8988T (cell line): ENCODE measurements around the gene GLB1L.
A peak's percentile ranks its signal among the peaks of the same experiment; 100 is the strongest.
"Not testable (repeated sequence)": the region's sequence is repeated elsewhere in the genome, so short reads cannot be mapped to it uniquely, and the experiment has no call there.

ENCODE experiments used
- DNase-seq: peaks from one replicate; pipeline ENCODE4 v3.0.0; 2011

GLB1L gene

GRCh38 chr2:219245148-219245898, at the start of gene GLB1L, which contains the start of gene STK16:
Gene GLB1L (minus strand): TSS chr2:219245444. CDS start chr2:219243573, 1,871 bp downstream.
Gene STK16 (plus strand): TSS chr2:219245479. CDS start chr2:219246000, 521 bp downstream.
- DNase-seq, result peak; percentile 98

- DNase-seq, result peak; percentile 98
Observed at GRCh38 chr2:219294356-219295351, 49.4 kb upstream of the GLB1L start.

- no peak for DNase-seq
Observed at GRCh38 chr2:219293736-219294231, 48.5 kb upstream of the GLB1L start.

GRCh38 chr2:219292616-219293015, 47.4 kb upstream of the GLB1L start:
- no peak for DNase-seq

- DNase-seq, result no peak
Observed at GRCh38 chr2:219291910-219292490, 46.8 kb upstream of the GLB1L start.

GRCh38 chr2:219291394-219291793, 46.1 kb upstream of the GLB1L start:
- no peak for DNase-seq

GRCh38 chr2:219290381-219291171, 45.3 kb upstream of the GLB1L start:
- no peak for DNase-seq

- no peak for DNase-seq
Observed at GRCh38 chr2:219289537-219290361, 44.5 kb upstream of the GLB1L start.

GRCh38 chr2:219289195-219289536, 43.9 kb upstream of the GLB1L start:
- no peak for DNase-seq

GRCh38 chr2:219287580-219288265, 42.5 kb upstream of the GLB1L start:
- DNase-seq, result no peak

GRCh38 chr2:219287116-219287440, 41.8 kb upstream of the GLB1L start:
- DNase-seq, result not testable (repeated sequence)

- no peak for DNase-seq
Observed at GRCh38 chr2:219286436-219287115, 41.3 kb upstream of the GLB1L start.

- DNase-seq, result peak; percentile 70
Observed at GRCh38 chr2:219285894-219286425, 40.7 kb upstream of the GLB1L start.

GRCh38 chr2:219285373-219285735, 40.1 kb upstream of the GLB1L start:
- DNase-seq, result no peak

GRCh38 chr2:219284501-219285372, 39.5 kb upstream of the GLB1L start:
- DNase-seq, result no peak

GRCh38 chr2:219282943-219283581, 37.8 kb upstream of the GLB1L start:
- DNase-seq, result no peak

- DNase-seq, result no peak
Observed at GRCh38 chr2:219282375-219282774, 37.1 kb upstream of the GLB1L start.

- DNase-seq, result no peak
Observed at GRCh38 chr2:219281588-219281987, 36.3 kb upstream of the GLB1L start.

- no peak for DNase-seq
Observed at GRCh38 chr2:219280651-219281050, 35.4 kb upstream of the GLB1L start.
